Skin of body (tissue), 2 donors: ENCODE measurements around the gene EPHB1. TPM values are rescaled to one million over a fixed set of nuclear protein-coding genes. Genes with fewer than 3 reads are reported as not detected.

ENCODE experiments used
- DNase-seq: peaks from one replicate; lab custom pipeline; 2025; lab: John Stamatoyannopoulos, UW
- total RNA-seq: library from RNA; depleted of rRNA; stranded (reverse); fragments of >200 nt; gene quantifications from one replicate; pipeline ENCODE4 v1.2.3, GENCODE V29; 2014

The EPHB1 gene
- total RNA-seq, 1 donor from 2014 or later: 5.0 TPM

GRCh38 chr3:135125171-135125801, 330.2 kb downstream of the EPHB1 start:
- no peak for DNase-seq

- DNase-seq: no peak
Observed at GRCh38 chr3:135127946-135128470, 332.9 kb downstream of the EPHB1 start.

GRCh38 chr3:135128818-135129217, 333.8 kb downstream of the EPHB1 start:
- DNase-seq: no peak

GRCh38 chr3:135131290-135131689, 336.2 kb downstream of the EPHB1 start:
- no peak for DNase-seq

- DNase-seq: no peak
Observed at GRCh38 chr3:135133905-135134683, 339.0 kb downstream of the EPHB1 start.

GRCh38 chr3:135134684-135135075, 339.6 kb downstream of the EPHB1 start:
- DNase-seq: no peak

GRCh38 chr3:135135445-135135844, 340.4 kb downstream of the EPHB1 start:
- DNase-seq: no peak

- DNase-seq: no peak
Observed at GRCh38 chr3:135136361-135137100, 341.5 kb downstream of the EPHB1 start.

GRCh38 chr3:135137296-135137695, 342.2 kb downstream of the EPHB1 start:
- DNase-seq: no peak

- no peak for DNase-seq
Observed at GRCh38 chr3:135138776-135139175, 343.7 kb downstream of the EPHB1 start.

- no peak for DNase-seq
Observed at GRCh38 chr3:135140591-135140990, 345.5 kb downstream of the EPHB1 start.

- DNase-seq: no peak
Observed at GRCh38 chr3:135141160-135141559, 346.1 kb downstream of the EPHB1 start.

- DNase-seq: no peak
Observed at GRCh38 chr3:135141672-135142071, 346.6 kb downstream of the EPHB1 start.

- DNase-seq: no peak
Observed at GRCh38 chr3:135142530-135142929, 347.5 kb downstream of the EPHB1 start.

- no peak for DNase-seq
Observed at GRCh38 chr3:135143474-135143873, 348.4 kb downstream of the EPHB1 start.

GRCh38 chr3:135145581-135145980, 350.5 kb downstream of the EPHB1 start:
- DNase-seq: no peak

- DNase-seq: no peak
Observed at GRCh38 chr3:135147657-135148056, 352.6 kb downstream of the EPHB1 start.

- DNase-seq: no peak
Observed at GRCh38 chr3:135148398-135149020, 353.4 kb downstream of the EPHB1 start.

GRCh38 chr3:135149707-135150681, 354.9 kb downstream of the EPHB1 start:
- DNase-seq: no peak

- no peak for DNase-seq
Observed at GRCh38 chr3:135154186-135154585, 359.1 kb downstream of the EPHB1 start.
